NT2/D1 (cell line): ENCODE measurements around the gene SPRR3.

Experiments
- SUZ12 ChIP-seq: IDR thresholded peaks from 2 replicates; pipeline ENCODE4 v1.6.1; 2011; ENCODE audit not compliant: insufficient read length, insufficient read depth; ENCODE audit errors: extremely low read depth
- YY1 ChIP-seq: IDR thresholded peaks from 2 replicates; pipeline ENCODE4 v1.6.1; 2011; ENCODE audit not compliant: insufficient read length, insufficient read depth
- ZNF274 ChIP-seq: IDR thresholded peaks from 2 replicates; pipeline ENCODE4 v1.6.1; 2011; ENCODE audit warnings: mild to moderate bottlenecking, low read depth, low read length

GRCh38 chr1:152959801-152960451, 41.6 kb upstream of the SPRR3 start:
- no peak for TF ChIP-seq ZNF274
- TF ChIP-seq YY1 = no peak
- no peak for TF ChIP-seq SUZ12
